ENCODE results near the gene HDAC11. TPM values are rescaled to one million over a fixed set of nuclear protein-coding genes. Genes with fewer than 3 reads are reported as not detected.
A peak's percentile ranks its signal among the peaks of the same experiment; 100 is the strongest.

Gene HDAC11
- total and polyA plus RNA-seq, 2 of the 4 experiments (the other 2 are of a cell fraction), result 9.1 to 11.4 TPM

- 62% methylated on average over 5 of the region's 11 CpGs; no CpG with 5 or more reads in 1 of the 2 experiments for WGBS, 2 experiments (ENCODE audit: extremely low coverage in 2 of 2, insufficient read length in 1 of 2)
- 0 out of 2 replicates have a peak, but pooled peaks cover 1% of the 10 kb centered on the region for H3K4me1 ChIP-seq (ENCODE audit: control insufficient read depth, insufficient read depth, low read length)
- H2BK5ac ChIP-seq (ENCODE audit: low read depth, low read length, poor library complexity, severe bottlenecking), result no peak overlapping the region
- DNase-seq (peak; percentile 21), ATAC-seq (ENCODE audit: low read depth) (peak; percentile 74)
- no peaks in the 10 kb centered on the region for H3K79me1 ChIP-seq (ENCODE audit: low read depth in 1 of 2, low read length in 2 of 2)
- no TSS peak for BruUV-seq (replicated peaks)
- no peaks in the 10 kb centered on the region; the same call in 1 of the 2 replicates for H4K20me1 ChIP-seq (ENCODE audit: insufficient read depth, low read length)
- H3K36me3 ChIP-seq (ENCODE audit: control insufficient read depth, insufficient read depth, low read length), result peaks cover 2% of the 10 kb centered on the region; the same call in 1 of the 2 replicates
- no peaks in the 10 kb centered on the region for H3K9me3 ChIP-seq (ENCODE audit: control insufficient read depth, insufficient read depth, low read length)
- H3K27ac ChIP-seq (ENCODE audit: insufficient read depth, low read length), result no peak overlapping the region
- H3K23ac ChIP-seq (ENCODE audit: low read depth, low read length), result no peak overlapping the region
- POLR2A ChIA-PET (ENCODE audit: unreplicated experiment), result no interaction called here
- H3K9ac ChIP-seq (ENCODE audit: low read depth, low read length), result no peak overlapping the region
- intact Hi-C loops (cut with micrococcal nuclease), result no loop called here
- no peaks in the 10 kb centered on the region for H3K27me3 ChIP-seq (ENCODE audit: control insufficient read depth, insufficient read depth, low read length)
- no peak overlapping the region for H3K18ac ChIP-seq (ENCODE audit: low read depth, low read length)
- no peak overlapping the region for H4K5ac ChIP-seq (ENCODE audit: low read depth, low read length)
- in situ Hi-C loops (cut with MboI; ENCODE audit: low sequenced_read_pairs), result loop anchor here (5.0 to 25.0 kb wide), 3 partner anchors 153 to 618 kb away; partner anchors contain the start of genes CHCHD4 and WNT7A
- H3K14ac ChIP-seq (replicated peaks; ENCODE audit: low read depth, low read length), result no peak overlapping the region
- H2AK5ac ChIP-seq (ENCODE audit: low read depth, low read length), result no peak overlapping the region
- H2AK9ac ChIP-seq (replicated peaks; ENCODE audit: low read depth, low read length, poor library complexity), result peak overlapping the region; percentile 70
- no peak overlapping the region for H3K56ac ChIP-seq (ENCODE audit: extremely low read depth, insufficient read depth, low read length)
- no peak overlapping the region for H2BK20ac ChIP-seq (ENCODE audit: low read depth, low read length)
- no peak overlapping the region for H2BK120ac ChIP-seq (ENCODE audit: low read depth, low read length)
- H4K8ac ChIP-seq (ENCODE audit: low read depth in 2 of 2, low read length in 2 of 2), result no peak overlapping the region
- H3K9me1 ChIP-seq (ENCODE audit: insufficient read depth, low read length), result no peaks in the 10 kb centered on the region
- dilution Hi-C loops (cut with HindIII; ENCODE audit: low sequenced_read_pairs, unreplicated experiment), result no loop called here
- H2AFZ ChIP-seq (replicated peaks; ENCODE audit: low read length, poor library complexity), result no peak overlapping the region
- H2BK15ac ChIP-seq (ENCODE audit: low read depth, low read length), result no peak overlapping the region
- H3K4me3 ChIP-seq (ENCODE audit: insufficient read depth, low read depth, low read length), result no peak overlapping the region
- H4K91ac ChIP-seq (ENCODE audit: insufficient read depth, low read depth, low read length), result no peak overlapping the region
- H3K4ac ChIP-seq (ENCODE audit: low read depth, low read length), result no peak overlapping the region
- CTCF ChIA-PET, result interaction anchor here (0.6 to 3.2 kb wide), 10 partner anchors 9 to 163 kb away, joined by 3 to 86 read pairs (median 4); partner anchors contain the start of gene HDAC11
- H3K4me2 ChIP-seq (ENCODE audit: low read depth, low read length), result no peak overlapping the region
- TF ChIP-seq, protein P1, sequence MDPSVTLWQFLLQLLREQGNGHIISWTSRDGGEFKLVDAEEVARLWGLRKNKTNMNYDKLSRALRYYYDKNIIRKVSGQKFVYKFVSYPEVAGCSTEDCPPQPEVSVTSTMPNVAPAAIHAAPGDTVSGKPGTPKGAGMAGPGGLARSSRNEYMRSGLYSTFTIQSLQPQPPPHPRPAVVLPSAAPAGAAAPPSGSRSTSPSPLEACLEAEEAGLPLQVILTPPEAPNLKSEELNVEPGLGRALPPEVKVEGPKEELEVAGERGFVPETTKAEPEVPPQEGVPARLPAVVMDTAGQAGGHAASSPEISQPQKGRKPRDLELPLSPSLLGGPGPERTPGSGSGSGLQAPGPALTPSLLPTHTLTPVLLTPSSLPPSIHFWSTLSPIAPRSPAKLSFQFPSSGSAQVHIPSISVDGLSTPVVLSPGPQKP (IDR thresholded peaks at IDR 0.05; ENCODE audit: borderline replicate concordance, low read depth, low read length), result no peak
- TF ChIP-seq RAD21 (IDR thresholded peaks at IDR 0.05; ENCODE audit: low read length), result peak; percentile 35; the same call in 1 of the 2 replicates
- no peak for TF ChIP-seq RFX5 (IDR thresholded peaks at IDR 0.05; ENCODE audit: low read depth, low read length)
- TF ChIP-seq SMC3 (IDR thresholded peaks at IDR 0.05; ENCODE audit: low read depth, low read length), result peak; percentile 52
- TF ChIP-seq, protein P2, sequence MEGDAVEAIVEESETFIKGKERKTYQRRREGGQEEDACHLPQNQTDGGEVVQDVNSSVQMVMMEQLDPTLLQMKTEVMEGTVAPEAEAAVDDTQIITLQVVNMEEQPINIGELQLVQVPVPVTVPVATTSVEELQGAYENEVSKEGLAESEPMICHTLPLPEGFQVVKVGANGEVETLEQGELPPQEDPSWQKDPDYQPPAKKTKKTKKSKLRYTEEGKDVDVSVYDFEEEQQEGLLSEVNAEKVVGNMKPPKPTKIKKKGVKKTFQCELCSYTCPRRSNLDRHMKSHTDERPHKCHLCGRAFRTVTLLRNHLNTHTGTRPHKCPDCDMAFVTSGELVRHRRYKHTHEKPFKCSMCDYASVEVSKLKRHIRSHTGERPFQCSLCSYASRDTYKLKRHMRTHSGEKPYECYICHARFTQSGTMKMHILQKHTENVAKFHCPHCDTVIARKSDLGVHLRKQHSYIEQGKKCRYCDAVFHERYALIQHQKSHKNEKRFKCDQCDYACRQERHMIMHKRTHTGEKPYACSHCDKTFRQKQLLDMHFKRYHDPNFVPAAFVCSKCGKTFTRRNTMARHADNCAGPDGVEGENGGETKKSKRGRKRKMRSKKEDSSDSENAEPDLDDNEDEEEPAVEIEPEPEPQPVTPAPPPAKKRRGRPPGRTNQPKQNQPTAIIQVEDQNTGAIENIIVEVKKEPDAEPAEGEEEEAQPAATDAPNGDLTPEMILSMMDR (conservative IDR thresholded peaks at IDR 0.05; ENCODE audit: low read depth, low read length), result peak; percentile 56
These were observed 14.6 kb downstream of the HDAC11 start for GRCh38 chr3:13494463-13495350.

Data from IMR-90 (cell line).